Measurements from ENCODE around the gene DTX3L.

The DTX3L gene
- total RNA-seq = 68.2 to 166 (median 102) reads per million in 9 experiments

DNA sequence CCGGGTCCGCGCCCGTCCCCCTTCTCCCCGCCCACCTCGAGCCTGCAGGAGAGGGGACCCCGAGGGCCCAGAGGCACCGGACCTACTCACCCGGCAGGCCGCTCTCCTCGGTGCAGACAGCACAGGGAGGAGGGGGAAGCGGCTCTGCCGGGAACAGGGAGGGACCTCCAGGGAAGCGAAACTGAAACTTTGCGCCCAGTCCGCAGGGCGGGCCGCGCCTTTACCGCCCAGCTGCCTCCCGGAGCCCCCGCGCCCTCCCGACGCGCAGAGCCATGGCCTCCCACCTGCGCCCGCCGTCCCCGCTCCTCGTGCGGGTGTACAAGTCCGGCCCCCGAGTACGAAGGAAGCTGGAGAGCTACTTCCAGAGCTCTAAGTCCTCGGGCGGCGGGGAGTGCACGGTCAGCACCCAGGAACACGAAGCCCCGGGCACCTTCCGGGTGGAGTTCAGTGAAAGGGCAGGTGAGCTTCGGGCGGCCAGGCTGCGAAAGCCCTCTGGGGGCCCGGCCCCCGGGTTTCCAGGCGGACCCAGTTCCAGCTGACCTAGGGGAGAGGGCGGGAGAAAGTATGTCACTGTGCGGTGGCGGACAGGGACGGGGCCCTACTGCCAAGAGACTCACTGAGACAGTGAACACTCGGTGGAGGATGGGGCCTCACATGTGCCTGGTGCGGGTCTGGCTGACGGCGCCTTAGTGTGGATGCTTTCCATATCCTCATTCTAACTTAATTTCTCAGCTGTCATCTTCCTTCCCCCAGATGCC is at the start of gene DTX3L, which contains the start of gene PARP9:
Gene DTX3L (plus strand): TSS at position 184 of the 758 bp plus-strand sequence. CDS start 89 bp downstream, at position 273.
Gene PARP9 (minus strand): TSS at position 146 of the 758 bp plus-strand sequence. CDS start 4,680 bp downstream, outside the sequence.
- H3K4me3 Mint-ChIP-seq = peak within 1 kb of the TSS; percentile 92 to 93
- DNase-seq (peak; percentile 69 to 74 (median 70)), ATAC-seq (replicated peaks) (peak; percentile 93)
- no peaks in the 10 kb centered on the region for H3K27me3 Mint-ChIP-seq
- H3K36me3 Mint-ChIP-seq (ENCODE audit: insufficient read depth) = peaks cover 48% of the 10 kb centered on the region
- H3K27ac Mint-ChIP-seq = peak within 1 kb of the TSS; percentile 97 to 98
- no peaks in the 10 kb centered on the region for H3K9me3 Mint-ChIP-seq
- peaks cover 58 to 75% of the 10 kb centered on the region in 2 donors for H3K4me1 Mint-ChIP-seq (ENCODE audit: low read depth in 2 of 2)

DNA sequence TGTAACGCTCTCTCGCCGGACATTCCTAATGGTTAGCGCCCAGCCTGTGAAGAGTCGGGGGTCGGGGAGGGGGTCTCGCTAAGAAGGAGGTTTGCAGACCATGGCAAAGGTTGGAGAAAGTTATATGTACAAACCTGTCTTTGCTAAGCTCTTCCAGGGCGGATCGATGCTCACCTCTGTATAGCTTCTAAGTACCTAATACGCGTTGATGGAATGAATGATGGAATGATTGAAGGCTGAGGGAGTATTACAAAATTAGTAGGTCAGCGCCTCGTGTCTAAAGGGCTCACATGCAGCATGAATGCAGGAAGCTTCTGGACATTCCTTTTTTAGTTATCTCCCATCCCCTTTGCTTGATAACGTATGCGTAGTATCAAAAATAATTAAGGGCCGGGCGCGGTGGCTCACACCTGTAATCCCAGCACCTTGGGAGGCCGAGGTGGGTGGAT is 49.1 kb upstream of the DTX3L start:
- Mint-ChIP-seq H3K27me3 (no peaks in the 10 kb centered on the region), H3K9me3 (peaks cover 0 to under 1% of the 10 kb centered on the region in 2 donors), H3K36me3 (ENCODE audit: insufficient read depth) (peaks cover 12% of the 10 kb centered on the region), H3K27ac (peak overlapping the region; percentile 51 to 92), H3K4me3 (peak overlapping the region; percentile 70 to 80), H3K4me1 (ENCODE audit: low read depth in 2 of 2) (peaks cover 27 to 36% of the 10 kb centered on the region in 2 donors)
- ATAC-seq (replicated peaks) (peak; percentile 1), DNase-seq (no peak)

DNA sequence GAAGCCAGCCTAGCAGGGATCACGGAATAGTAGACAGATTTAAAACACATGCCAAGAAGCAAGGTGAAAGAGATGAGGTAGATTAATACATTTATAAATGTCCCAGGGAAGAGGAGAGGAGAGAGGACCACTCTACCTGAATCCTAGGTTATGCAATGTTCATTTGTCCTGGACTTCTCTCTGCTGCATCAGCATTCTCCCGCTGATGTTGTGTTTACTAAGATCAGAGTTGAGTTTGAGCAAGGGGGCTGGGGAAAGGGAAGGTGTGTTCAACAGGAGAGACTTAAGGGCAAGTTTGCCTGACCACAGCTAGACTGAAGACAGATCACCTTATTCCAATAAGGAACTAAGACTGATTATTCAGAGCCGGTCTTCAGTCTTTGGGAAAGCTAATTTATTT is 48.3 kb upstream of the DTX3L start:
- DNase-seq = no peak
- no peaks in the 10 kb centered on the region for H3K9me3 Mint-ChIP-seq
- H3K4me1 Mint-ChIP-seq (ENCODE audit: low read depth in 2 of 2) = peaks cover 22 to 28% of the 10 kb centered on the region in 2 donors
- peaks cover 12% of the 10 kb centered on the region for H3K36me3 Mint-ChIP-seq (ENCODE audit: insufficient read depth)
- H3K27me3 Mint-ChIP-seq = no peaks in the 10 kb centered on the region
- no peak overlapping the region for H3K4me3 Mint-ChIP-seq
- ATAC-seq (replicated peaks) = no peak
- no peak overlapping the region for H3K27ac Mint-ChIP-seq

DNA sequence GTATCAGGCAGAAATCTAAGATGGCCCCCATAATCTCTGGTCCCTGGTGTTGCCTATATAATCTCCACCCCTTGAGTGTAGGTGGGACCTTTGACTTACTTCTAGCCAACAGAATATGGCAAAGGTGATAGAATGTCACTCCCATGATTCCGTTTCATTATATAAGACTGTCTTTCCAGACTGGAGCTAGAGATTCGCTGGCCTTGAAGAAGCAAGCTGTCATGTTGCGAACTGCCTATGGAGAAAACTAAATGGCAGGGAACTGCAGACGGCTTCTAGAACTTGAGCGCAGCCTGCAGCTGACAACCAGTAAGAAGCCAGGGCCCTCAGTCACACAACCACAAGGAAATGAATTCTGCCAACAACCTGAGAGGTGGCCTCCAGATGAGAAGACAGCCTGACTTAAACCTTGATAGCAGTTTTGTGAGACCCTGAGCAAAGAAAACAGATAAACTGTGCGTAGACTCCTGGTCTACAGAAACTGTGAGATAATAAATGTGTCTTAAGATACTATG is 47.2 kb upstream of the DTX3L start:
- Mint-ChIP-seq H3K4me3 (no peak overlapping the region), H3K9me3 (no peaks in the 10 kb centered on the region), H3K4me1 (ENCODE audit: low read depth in 2 of 2) (peaks cover 12 to 18% of the 10 kb centered on the region in 2 donors), H3K27ac (no peak overlapping the region), H3K27me3 (no peaks in the 10 kb centered on the region), H3K36me3 (ENCODE audit: insufficient read depth) (peaks cover 12% of the 10 kb centered on the region)
- no peak for ATAC-seq (replicated peaks)
- DNase-seq = no peak

DNA sequence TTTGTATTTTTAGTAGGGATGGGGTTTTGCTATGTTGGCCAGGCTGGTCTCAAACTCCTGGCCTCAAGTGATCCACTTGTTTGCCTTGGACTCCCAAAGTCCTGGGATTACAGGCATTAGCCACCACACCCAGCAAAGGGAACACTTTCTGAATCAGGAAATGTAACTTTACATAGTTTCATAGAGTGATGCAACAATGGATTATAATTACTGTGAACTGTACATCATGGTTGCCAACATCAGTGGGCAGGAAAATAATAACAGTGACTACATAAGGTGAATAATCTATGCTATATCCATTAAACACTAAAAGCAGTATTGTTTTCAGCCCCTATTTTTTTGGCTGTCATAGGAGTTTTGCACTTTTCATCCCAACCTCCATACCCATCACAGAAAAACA is 44.4 kb upstream of the DTX3L start:
- H3K4me3 Mint-ChIP-seq = no peak overlapping the region
- no peak overlapping the region for H3K27ac Mint-ChIP-seq
- DNase-seq (no peak), ATAC-seq (replicated peaks) (no peak)
- peaks cover 3 to 5% of the 10 kb centered on the region in 2 donors for H3K4me1 Mint-ChIP-seq (ENCODE audit: low read depth in 2 of 2)
- no peaks in the 10 kb centered on the region for H3K9me3 Mint-ChIP-seq
- H3K36me3 Mint-ChIP-seq (ENCODE audit: insufficient read depth) = peaks cover 6% of the 10 kb centered on the region
- no peaks in the 10 kb centered on the region for H3K27me3 Mint-ChIP-seq

DNA sequence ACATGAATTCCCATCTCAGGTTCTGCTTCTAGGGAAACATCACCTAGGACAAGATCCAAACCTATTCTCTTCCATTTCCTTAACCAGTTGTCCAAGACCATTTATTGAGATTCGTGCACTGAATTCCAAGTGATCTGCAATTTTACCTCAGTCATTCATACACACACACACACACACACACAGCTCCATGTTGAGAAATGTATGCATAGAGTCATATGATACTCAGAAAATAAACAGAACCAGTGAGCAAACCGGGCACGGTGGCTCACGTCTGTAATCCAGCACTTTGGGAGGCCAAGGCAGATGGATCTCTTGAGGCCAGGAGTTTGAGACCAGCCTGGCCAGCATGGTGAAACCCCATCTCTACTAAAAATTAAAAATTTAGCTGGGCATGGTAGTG is 43.3 kb upstream of the DTX3L start:
- no peaks in the 10 kb centered on the region for H3K36me3 Mint-ChIP-seq (ENCODE audit: insufficient read depth)
- H3K9me3 Mint-ChIP-seq = no peaks in the 10 kb centered on the region
- no peak overlapping the region for H3K4me3 Mint-ChIP-seq
- no peak overlapping the region for H3K27ac Mint-ChIP-seq
- no peaks in the 10 kb centered on the region for H3K27me3 Mint-ChIP-seq
- DNase-seq (no peak), ATAC-seq (replicated peaks) (no peak)
- no peaks in the 10 kb centered on the region for H3K4me1 Mint-ChIP-seq (ENCODE audit: low read depth in 2 of 2)

DNA sequence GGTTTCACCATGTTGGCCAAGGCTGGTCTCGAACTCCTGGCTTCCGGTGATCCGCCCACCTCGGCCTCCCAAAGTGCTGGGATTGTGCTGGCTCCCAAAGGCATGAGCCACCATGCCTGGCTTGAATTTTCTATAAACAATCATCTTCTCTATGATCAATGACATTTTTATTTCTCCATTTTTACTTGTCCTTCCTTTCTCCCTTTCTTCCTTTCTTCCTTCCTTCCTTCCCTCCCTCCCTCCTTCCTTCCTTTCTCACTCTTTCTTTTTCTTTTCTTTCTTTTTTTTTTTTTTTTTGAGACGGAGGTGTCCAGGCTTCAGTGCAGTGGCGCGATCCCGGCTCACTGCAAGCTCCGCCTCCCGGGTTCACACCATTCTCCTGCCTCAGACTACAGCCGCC is 40.8 kb upstream of the DTX3L start:
- ATAC-seq (replicated peaks) = no peak
- no peak overlapping the region for H3K4me3 Mint-ChIP-seq
- DNase-seq = no peak
- no peak overlapping the region for H3K27ac Mint-ChIP-seq
- H3K9me3 Mint-ChIP-seq = no peaks in the 10 kb centered on the region
- no peaks in the 10 kb centered on the region for H3K36me3 Mint-ChIP-seq (ENCODE audit: insufficient read depth)
- no peaks in the 10 kb centered on the region for H3K4me1 Mint-ChIP-seq (ENCODE audit: low read depth in 2 of 2)
- H3K27me3 Mint-ChIP-seq = no peaks in the 10 kb centered on the region

DNA sequence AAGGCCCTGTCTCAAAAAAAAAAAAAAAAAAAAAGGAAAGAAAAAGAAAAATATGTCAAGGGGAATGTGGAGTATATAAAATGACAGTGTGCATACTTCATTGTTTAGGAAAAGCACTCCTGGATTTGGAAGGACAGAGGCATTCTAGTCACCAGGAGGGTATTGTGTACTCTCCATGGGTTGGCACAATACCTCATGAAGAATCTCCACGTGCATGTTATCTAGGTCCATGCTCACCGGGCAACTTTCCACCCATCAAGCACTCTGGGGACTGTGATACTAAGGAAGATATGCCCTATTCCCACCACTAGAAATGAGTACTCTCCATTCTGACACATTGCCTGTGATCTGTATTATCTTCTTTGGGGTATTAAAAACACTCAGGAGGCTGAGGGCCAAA is 34.0 kb upstream of the DTX3L start:
- no peak overlapping the region for H3K27ac Mint-ChIP-seq
- H3K36me3 Mint-ChIP-seq (ENCODE audit: insufficient read depth) = peaks cover 35% of the 10 kb centered on the region
- ATAC-seq (replicated peaks) = no peak

DNA sequence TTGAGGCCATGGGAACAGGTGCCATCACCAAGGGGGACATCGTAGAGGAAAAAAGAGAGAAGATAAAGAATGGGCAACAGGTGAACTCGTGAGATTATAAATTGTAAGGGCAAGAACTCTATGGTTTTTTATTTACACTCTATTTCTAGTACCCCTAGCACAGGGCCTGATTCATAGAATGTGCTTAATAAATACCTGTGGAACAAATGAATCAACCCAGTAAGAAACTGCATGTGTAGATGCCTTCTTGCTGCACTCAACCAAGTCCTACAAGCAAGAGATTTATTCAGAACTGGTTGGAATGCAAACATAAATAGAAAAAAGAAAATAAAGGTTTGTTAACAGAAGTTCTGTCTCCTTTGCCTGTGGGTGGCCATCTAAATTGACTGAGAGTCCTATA is 30.7 kb upstream of the DTX3L start:
- no peak for DNase-seq
- H3K4me3 Mint-ChIP-seq = no peak overlapping the region
- no peak for ATAC-seq (replicated peaks)
- peaks cover 0 to 3% of the 10 kb centered on the region in 2 donors for H3K4me1 Mint-ChIP-seq (ENCODE audit: low read depth in 2 of 2)
- peak overlapping the region; percentile 3 to 6 for H3K27ac Mint-ChIP-seq
- H3K9me3 Mint-ChIP-seq = no peaks in the 10 kb centered on the region
- peaks cover 56% of the 10 kb centered on the region for H3K36me3 Mint-ChIP-seq (ENCODE audit: insufficient read depth)
- no peaks in the 10 kb centered on the region for H3K27me3 Mint-ChIP-seq

More for the DNA sequence above, 34.0 kb upstream of the DTX3L start:
- Mint-ChIP-seq H3K9me3 (no peaks in the 10 kb centered on the region), H3K4me1 (ENCODE audit: low read depth in 2 of 2) (no peaks in the 10 kb centered on the region), H3K27me3 (no peaks in the 10 kb centered on the region), H3K4me3 (no peak overlapping the region)
- no peak for DNase-seq

DNA sequence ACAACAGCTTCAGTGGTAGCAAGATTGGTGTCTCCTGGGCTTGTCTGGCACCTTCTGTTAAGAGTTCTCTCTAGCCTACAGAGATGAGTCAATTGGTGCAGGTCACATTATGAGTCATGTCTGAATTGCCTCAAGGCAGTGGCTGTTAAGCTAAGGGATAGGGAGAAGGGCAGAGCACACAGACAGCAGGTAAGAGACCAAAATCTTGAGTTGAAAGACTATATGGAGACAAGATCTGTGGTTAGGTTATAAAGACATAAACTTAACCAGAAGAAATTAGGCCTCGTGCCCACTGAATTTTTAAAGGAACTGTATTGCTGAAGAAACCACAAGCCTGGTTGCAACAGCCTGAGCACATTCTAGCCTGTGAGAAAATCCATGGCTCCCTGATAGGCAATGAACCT is 30.2 kb upstream of the DTX3L start:
- DNase-seq = no peak
- peaks cover under 1 to 3% of the 10 kb centered on the region in 2 donors for H3K4me1 Mint-ChIP-seq (ENCODE audit: low read depth in 2 of 2)
- peak; percentile 50 for ATAC-seq (replicated peaks)
- no peaks in the 10 kb centered on the region for H3K9me3 Mint-ChIP-seq
- peaks cover 56% of the 10 kb centered on the region for H3K36me3 Mint-ChIP-seq (ENCODE audit: insufficient read depth)
- no peak overlapping the region for H3K4me3 Mint-ChIP-seq
- H3K27me3 Mint-ChIP-seq = no peaks in the 10 kb centered on the region
- H3K27ac Mint-ChIP-seq = peak overlapping the region in 1 of 2 donors; percentile 6

DNA sequence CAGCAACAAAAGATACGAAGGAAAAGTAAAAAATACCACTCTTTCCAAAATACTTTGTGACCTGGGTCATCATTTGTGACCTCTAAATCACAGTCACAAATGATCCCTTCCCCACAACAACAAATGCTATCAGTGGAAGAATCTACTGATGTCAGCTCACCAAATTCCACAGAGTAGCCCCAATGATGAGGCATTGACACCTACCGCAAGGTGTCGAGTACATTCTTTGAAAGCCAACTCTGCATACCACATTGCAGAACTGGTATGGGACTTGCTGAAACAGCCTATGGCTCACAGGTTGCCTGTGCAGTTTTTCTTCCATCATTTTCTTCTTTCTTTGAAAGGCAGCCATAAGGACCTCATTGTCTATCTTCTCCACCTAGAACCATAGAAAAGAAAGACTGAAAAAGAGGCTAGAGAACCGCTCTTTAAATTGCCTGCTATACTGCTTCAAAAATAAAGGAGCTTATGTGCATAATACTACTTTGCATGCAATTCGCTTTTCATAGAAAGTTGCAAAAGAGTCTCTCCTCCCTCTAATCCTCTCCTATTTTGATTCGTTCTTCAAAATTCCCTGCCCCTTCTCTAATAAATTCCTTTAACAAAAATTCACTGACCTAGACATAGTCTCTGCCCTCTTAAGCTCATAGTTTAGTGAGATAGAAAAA is 28.0 kb upstream of the DTX3L start:
- Mint-ChIP-seq H3K27ac (peak overlapping the region in 1 of 2 donors; percentile 64), H3K9me3 (no peaks in the 10 kb centered on the region), H3K4me3 (no peak overlapping the region), H3K4me1 (ENCODE audit: low read depth in 2 of 2) (peaks cover 5 to 12% of the 10 kb centered on the region in 2 donors), H3K27me3 (no peaks in the 10 kb centered on the region), H3K36me3 (ENCODE audit: insufficient read depth) (peaks cover 67% of the 10 kb centered on the region)
- DNase-seq (no peak), ATAC-seq (replicated peaks) (no peak)

DNA sequence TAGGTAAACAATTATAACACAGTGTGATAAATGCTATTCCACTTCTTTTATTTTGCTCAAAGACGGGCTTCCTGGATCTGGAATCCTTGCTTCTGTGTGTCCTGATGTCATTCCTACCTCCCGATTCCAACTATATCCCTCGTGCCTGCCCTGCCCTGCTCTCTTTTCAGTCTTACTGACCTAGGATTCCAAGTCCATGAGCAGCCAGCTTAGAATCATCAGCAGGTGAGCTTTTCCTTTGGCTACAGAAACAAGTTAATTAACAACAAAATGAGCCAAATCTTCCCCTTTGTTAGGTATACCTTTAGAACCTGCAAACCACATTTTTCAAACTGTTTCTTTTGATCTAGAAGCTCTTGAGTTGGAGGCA is 27.5 kb upstream of the DTX3L start:
- peaks cover 66% of the 10 kb centered on the region for H3K36me3 Mint-ChIP-seq (ENCODE audit: insufficient read depth)
- DNase-seq = no peak
- no peak overlapping the region for H3K4me3 Mint-ChIP-seq
- H3K27ac Mint-ChIP-seq = peak overlapping the region in 1 of 2 donors; percentile 64
- no peak for ATAC-seq (replicated peaks)
- no peaks in the 10 kb centered on the region for H3K27me3 Mint-ChIP-seq
- H3K9me3 Mint-ChIP-seq = no peaks in the 10 kb centered on the region
- H3K4me1 Mint-ChIP-seq (ENCODE audit: low read depth in 2 of 2) = peaks cover 5 to 12% of the 10 kb centered on the region in 2 donors

DNA sequence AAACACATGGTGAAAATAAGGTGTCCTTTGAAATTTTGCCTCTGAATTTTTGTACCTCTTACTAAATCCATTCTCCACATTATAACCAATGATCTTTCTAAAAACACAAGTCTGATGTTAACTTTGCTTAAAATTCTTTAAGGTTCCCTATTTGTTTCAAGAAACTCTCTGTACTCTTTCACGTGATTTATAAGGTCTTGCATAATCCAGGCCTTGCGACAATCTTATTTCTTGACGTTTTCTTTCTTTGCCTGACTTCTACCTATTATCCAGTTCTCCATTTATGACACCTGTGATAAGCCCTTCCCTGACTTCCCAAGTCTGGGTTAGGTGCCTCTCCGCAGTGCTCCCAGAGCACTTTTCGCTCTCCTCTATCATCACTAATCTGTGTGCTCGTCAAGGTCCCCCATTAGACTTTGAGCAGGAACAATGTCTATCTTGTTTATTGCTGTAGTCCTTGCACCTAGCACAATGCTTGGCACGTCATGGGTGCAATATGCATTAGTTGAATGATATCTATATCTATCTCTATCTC is 25.1 kb upstream of the DTX3L start:
- peaks cover 5 to 12% of the 10 kb centered on the region in 2 donors for H3K4me1 Mint-ChIP-seq (ENCODE audit: low read depth in 2 of 2)
- H3K36me3 Mint-ChIP-seq (ENCODE audit: insufficient read depth) = peaks cover 68% of the 10 kb centered on the region
- ATAC-seq (replicated peaks) (no peak), DNase-seq (no peak)
- no peaks in the 10 kb centered on the region for H3K9me3 Mint-ChIP-seq
- H3K27ac Mint-ChIP-seq = peak overlapping the region in 1 of 2 donors; percentile 7
- H3K27me3 Mint-ChIP-seq = no peaks in the 10 kb centered on the region
- no peak overlapping the region for H3K4me3 Mint-ChIP-seq

All from effector memory CD8-positive, alpha-beta T cell (primary cell).